NB4 (cell line): ENCODE data around the gene CBLN3.

Experiments
- DNase-seq: peaks from one replicate; pipeline ENCODE4 v3.0.0; 2010; ENCODE audit warnings: low read depth
- H3K4me3 ChIP-seq: one replicate; pipeline ENCODE4 v1.5.1; 2011; ENCODE audit warnings: mild to moderate bottlenecking, low read depth, low read length, moderate library complexity
- MYC ChIP-seq: IDR thresholded peaks from 2 replicates; pipeline ENCODE4 v1.6.1; 2011; ENCODE audit warnings: low read depth, low read length
- POLR2A ChIP-seq: IDR thresholded peaks from 2 replicates; pipeline ENCODE4 v1.6.1; 2011; ENCODE audit warnings: mild to moderate bottlenecking; ENCODE audit not compliant: insufficient read length; ENCODE audit errors: extremely low read depth
- TF ChIP-seq, protein P1 (sequence below): IDR thresholded peaks from 2 replicates; pipeline ENCODE4 v1.6.1; 2011; ENCODE audit warnings: low read depth, low read length
- TF ChIP-seq, protein P2 (sequence below): IDR thresholded peaks from one replicate; pipeline ENCODE4 v1.5.1; 2012; ENCODE audit warnings: low read depth, low read length

The CBLN3 gene

DNA sequence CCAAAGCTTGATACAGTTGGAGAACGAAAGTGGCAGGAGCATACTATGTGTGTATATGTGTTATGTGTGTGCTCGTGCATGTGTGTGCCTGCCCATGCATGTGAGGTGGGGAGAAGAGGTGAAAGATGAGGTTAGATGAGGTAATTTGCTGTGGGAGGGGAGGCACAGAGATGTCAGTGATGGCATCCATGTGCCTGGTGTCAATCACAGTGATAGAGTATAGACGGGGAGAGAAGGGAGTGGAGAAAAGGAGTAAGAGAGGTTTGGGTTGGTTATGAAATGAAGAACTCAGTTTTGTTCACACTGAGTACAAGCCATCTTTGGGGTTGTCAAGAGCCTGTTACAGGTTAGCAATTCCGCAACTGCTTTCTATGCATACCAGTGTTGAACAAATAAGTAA lies 45.3 kb downstream of the CBLN3 start:
- no peak for DNase-seq
- TF ChIP-seq MYC = no peak
- TF ChIP-seq, protein P1, sequence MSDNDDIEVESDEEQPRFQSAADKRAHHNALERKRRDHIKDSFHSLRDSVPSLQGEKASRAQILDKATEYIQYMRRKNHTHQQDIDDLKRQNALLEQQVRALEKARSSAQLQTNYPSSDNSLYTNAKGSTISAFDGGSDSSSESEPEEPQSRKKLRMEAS = no peak
- no peak for TF ChIP-seq POLR2A
- TF ChIP-seq, protein P2, sequence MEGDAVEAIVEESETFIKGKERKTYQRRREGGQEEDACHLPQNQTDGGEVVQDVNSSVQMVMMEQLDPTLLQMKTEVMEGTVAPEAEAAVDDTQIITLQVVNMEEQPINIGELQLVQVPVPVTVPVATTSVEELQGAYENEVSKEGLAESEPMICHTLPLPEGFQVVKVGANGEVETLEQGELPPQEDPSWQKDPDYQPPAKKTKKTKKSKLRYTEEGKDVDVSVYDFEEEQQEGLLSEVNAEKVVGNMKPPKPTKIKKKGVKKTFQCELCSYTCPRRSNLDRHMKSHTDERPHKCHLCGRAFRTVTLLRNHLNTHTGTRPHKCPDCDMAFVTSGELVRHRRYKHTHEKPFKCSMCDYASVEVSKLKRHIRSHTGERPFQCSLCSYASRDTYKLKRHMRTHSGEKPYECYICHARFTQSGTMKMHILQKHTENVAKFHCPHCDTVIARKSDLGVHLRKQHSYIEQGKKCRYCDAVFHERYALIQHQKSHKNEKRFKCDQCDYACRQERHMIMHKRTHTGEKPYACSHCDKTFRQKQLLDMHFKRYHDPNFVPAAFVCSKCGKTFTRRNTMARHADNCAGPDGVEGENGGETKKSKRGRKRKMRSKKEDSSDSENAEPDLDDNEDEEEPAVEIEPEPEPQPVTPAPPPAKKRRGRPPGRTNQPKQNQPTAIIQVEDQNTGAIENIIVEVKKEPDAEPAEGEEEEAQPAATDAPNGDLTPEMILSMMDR = no peak
- no peak overlapping the region for H3K4me3 ChIP-seq

DNA sequence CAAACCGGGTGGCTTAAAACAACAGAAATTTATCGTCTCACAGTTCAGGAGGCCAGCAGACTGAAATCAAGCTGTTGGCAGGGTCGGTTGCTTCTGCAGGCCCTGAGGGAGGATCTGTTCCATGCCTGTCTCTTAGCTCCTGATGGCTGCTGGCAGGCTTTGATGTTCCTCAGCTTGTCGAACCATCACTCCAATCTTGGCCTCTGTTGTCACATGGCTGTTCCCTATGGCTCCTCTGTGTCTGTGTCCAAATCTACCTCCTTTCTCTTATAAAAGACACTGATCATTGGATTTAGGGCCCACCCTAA lies 47.5 kb downstream of the CBLN3 start:
- H3K4me3 ChIP-seq = no peak overlapping the region
- DNase-seq = no peak
- TF ChIP-seq POLR2A = no peak
- TF ChIP-seq, protein P2 = no peak
- TF ChIP-seq, protein P1 = no peak
- TF ChIP-seq MYC = no peak

DNA sequence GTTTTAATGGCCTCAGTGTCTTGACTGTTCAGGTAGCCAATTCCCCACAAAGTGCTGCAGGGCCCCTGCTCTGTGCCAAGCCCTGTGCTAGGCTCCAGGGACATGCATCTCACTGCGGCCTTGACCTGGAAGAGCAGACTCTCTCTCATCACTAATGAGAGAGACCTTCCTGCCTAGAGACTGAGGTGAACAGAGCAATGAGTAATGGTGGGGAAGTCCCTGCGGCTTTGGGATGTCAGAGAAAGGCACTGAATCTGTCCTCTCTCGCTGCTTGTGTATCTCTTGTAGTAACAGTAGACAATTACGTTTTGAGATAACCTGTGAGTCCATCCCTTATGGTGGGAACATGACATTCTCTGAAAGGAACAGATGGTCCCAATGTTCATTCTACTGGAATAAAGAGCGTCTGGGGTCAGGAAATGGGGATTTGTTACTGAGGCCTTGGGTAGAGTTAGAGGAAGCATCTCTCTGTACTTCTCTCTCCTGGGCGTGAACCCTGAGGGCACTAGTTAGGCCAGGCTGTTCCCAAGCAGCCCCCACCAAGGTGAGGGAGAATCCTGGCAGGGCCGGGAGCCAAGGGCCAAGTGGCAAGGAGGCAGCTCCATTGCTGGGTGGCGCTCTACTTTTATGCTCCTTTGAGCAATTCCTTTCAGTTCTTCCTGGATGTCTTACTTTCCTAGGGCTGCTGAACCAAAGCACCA lies 48.0 kb downstream of the CBLN3 start:
- H3K4me3 ChIP-seq = no peak overlapping the region
- DNase-seq = no peak
- TF ChIP-seq, protein P2 = no peak
- TF ChIP-seq POLR2A (no peak), MYC (no peak)
- TF ChIP-seq, protein P1 = no peak

DNA sequence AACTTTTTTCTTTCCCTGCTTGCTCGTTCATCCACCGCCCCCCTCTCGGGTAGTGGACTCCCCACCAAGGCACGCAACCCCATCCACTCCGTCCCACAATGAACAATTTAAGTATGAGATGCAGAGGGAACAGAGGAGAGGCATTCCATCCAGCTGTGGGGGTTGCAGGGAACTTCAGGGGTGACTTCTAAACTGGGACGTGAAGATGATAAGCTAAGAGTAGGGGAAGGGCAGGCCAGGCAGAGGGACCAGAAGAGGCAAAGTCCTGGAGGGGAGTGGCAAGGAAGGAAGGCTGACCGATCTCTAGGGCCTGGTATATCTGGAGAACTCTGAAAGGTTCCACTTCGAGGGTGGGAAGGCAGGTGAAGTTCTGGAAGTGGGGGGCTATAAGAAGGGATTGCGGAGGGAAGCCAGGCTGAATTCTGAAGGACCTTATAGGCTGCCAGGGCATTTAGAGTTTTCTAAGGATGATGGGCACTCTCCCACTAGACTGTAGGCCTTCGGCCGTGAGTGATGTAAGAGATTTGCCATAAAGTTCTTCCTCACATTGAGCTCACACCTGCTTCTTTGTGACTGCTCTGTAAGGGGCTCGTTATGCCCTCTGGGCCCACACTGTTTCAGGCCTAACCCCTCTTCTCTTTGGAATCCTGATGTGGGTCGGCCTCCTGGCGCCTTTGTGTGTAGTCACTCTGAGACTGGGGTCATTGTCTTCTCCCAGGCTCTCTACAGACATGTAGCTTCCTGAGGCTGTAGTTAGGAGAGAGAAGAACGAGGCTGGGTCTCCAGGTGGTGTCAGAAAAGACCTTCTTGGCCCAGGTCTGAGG lies 49.3 kb downstream of the CBLN3 start:
- no peak for DNase-seq
- TF ChIP-seq, protein P2 = no peak
- no peak for TF ChIP-seq POLR2A
- TF ChIP-seq, protein P1 = no peak
- no peak for TF ChIP-seq MYC
- H3K4me3 ChIP-seq = no peak overlapping the region

DNA sequence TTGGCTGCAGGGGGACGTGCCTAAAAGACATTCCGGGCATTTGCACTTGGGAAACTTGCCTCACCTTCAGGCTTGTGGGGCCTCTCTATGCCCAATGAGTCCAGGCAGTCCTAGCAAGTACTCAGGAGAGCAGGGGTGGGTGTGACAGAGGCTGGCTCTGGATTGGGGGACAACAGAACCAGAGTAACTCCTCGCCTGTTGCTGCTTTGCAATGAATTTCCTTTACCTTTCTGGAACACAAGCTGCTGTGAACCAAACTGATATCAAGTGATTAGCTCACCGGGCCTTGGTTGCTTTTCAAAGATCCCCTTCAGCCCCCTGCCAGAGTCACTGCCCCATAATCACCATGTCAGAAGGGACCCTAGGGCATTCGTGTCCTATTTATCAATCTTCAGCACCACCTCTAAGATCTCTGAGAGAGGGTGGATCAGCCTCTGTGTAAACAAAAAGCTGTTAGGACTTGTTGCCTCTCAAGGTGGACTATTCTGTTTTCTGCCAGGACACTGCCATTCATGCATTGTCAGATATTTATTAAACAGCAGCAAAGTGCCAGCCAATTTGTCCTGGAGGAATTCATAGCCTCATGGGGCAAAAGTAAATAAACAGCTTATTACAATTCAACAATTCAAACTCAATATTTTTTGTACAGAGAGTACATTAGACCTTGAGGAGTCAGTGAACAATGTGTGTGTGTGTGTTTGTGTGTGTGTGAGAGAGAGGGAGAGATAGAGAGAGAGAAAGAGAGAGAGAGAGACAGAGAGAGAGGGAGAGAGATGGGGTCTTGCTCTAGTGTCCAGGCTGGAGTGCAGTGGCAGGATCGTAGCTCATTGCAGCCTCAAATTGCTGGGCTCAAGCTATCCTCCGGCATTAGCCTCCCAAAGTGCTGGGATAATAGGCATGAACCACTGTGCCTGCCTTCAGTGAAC lies 50.2 kb downstream of the CBLN3 start:
- DNase-seq = no peak
- no peak for TF ChIP-seq POLR2A
- H3K4me3 ChIP-seq = no peak overlapping the region

DNA sequence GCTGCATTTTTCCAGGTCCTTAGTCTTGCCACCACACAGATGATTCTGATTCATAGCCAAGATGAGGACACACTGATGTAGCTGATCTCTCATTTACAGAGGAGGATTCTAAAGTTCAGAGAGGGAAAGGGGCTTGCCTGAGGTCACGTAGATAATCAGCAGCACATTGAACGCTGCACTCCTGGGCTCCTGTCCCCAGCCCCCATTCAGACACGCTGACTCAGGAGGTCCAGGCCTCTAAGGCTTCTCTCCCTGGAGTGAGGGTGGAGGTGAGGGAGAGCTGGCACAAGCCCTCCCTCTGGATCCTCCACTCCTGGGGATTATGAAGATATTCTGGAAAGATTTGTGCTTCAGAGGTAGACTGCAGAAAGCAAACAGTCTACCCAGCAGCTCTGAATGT lies 51.1 kb downstream of the CBLN3 start:
- TF ChIP-seq, protein P1 = no peak
- TF ChIP-seq, protein P2 = no peak
- TF ChIP-seq MYC (no peak), POLR2A (no peak)
- no peak overlapping the region for H3K4me3 ChIP-seq
- DNase-seq = no peak
